Heart left ventricle (tissue), 13 donors: ENCODE results near the gene TCL1A.

Experiments
- POLR2A ChIP-seq, 2 donors: fragments of 450-650 bp; IDR thresholded peaks; one replicate each; pipeline ENCODE4 v1.6.1; 2017; ENCODE audit warnings: antibody characterized with exemption in 2 of 2, mild to moderate bottlenecking in 2 of 2, moderate library complexity in 2 of 2
- TF ChIP-seq, protein P1 (sequence below), 12 donors: fragments of 200-600 bp; sonication (generic) in 4 of 12; IDR thresholded peaks; one replicate each; pipeline versions ENCODE4 v1.5.0 to v1.8.0; 2018 to 2022; ENCODE audit warnings: antibody characterized with exemption in 12 of 12, mild to moderate bottlenecking in 5 of 12
- donor health status: ischemic (EF 13 %, LVEDD 7.1; RV severe dilation, severe dysfunction).
- donor health status: DM: no; HTN: yes; CAD: no.
- donor health status: DM: no; HTN: no; CAD: no.
- donor health status: ischemic (EF 25% LVEDD 6.9; RV normal size, moderate dysfunction).
- donor health status: ischemic (EF 25% LVEDD 5.7; RV mildly dilated, moderate dysfunction).
- donor health status: ischemic (EF 35%, LVEDD 5.7; RV mildly dilated, moderate dysfunction).
- donor health status: nonischemic (EF 11% LVEDD 7.7; RV severe dilation, severe dysfunction).
- donor health status: DM: yes; HTN: yes; CAD: no.
- donor health status: PGD.
- donor health status: ischemic (EF 29% LVEDD 5.4; RV normal size, mild dysfunction).
- donor health status: nonischemic (EF 23%, LVEDD 6.1; RV moderate dilation, normal function).

DNA sequence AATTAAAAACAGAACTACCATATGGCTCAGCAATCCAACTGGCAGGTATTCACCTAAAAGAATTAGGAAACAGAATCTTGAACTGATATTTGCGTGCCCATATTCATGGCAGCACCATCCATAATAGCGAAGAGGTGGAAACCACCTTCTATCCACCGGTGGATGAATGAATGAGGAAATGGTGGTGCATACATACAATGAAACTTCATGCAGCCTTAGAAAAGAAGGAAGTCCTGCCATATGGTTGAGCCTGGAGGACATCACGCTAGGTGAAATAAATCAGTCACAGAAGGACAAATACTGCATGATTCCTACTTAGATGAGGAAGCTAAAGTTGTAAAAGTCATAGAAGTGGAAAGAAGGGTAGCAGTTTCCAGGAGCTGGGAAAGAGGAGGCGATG lies 6.6 kb downstream of the TCL1A start:
- TF ChIP-seq, protein P1, sequence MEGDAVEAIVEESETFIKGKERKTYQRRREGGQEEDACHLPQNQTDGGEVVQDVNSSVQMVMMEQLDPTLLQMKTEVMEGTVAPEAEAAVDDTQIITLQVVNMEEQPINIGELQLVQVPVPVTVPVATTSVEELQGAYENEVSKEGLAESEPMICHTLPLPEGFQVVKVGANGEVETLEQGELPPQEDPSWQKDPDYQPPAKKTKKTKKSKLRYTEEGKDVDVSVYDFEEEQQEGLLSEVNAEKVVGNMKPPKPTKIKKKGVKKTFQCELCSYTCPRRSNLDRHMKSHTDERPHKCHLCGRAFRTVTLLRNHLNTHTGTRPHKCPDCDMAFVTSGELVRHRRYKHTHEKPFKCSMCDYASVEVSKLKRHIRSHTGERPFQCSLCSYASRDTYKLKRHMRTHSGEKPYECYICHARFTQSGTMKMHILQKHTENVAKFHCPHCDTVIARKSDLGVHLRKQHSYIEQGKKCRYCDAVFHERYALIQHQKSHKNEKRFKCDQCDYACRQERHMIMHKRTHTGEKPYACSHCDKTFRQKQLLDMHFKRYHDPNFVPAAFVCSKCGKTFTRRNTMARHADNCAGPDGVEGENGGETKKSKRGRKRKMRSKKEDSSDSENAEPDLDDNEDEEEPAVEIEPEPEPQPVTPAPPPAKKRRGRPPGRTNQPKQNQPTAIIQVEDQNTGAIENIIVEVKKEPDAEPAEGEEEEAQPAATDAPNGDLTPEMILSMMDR (IDR thresholded peaks at IDR 0.05), result no peak
- no peak for TF ChIP-seq POLR2A (IDR thresholded peaks at IDR 0.05)
